Iris pigment epithelial cell (primary cell): ENCODE measurements around the gene MICU2.
A peak's percentile ranks its signal among the peaks of the same experiment; 100 is the strongest.
"Not testable (repeated sequence)": the region's sequence is repeated elsewhere in the genome, so short reads cannot be mapped to it uniquely, and the experiment has no call there.

Source experiments
- DNase-seq: peaks from one replicate; pipeline ENCODE4 v3.0.0-alpha.2; 2011; ENCODE audit warnings: low read depth

The MICU2 gene

DNA sequence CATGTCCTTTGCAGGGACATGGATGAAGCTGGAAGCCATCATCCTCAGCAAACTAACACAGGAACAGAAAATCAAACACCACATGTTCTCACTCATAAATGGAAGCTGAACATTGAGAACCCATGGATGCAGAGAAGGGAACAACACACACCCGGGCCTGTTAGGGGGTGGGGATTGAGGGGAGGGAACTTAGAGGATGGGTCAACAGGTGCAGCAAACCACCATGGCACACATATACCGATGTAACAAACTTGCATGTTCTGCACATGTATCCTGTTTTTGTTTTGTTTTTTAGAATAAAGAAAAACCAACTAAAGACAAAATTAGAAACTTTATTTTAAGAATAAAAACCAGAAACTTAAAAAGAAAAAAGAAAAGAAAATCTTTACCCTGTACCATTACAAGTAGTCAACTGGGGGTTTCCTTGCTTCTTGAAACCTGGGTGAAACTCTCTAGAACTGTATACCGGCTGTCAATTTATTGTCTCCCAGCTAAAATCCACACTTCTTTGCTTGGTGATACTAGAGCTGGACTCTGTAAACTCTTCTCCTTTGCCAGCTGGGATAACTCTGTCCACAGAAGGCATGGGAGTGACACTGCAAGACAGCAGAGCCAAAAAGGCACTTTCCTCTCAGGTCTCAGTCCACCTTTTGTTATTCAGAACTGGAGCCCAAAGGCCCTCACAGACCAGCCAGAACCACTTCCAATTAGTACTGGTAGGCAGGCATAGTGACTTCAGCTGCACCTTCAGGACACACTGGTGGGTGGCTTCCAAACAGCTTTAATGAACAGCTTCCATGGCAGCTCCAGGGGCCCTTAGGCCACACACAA, 9.0 kb downstream of the MICU2 start:
- no peak for DNase-seq

DNA sequence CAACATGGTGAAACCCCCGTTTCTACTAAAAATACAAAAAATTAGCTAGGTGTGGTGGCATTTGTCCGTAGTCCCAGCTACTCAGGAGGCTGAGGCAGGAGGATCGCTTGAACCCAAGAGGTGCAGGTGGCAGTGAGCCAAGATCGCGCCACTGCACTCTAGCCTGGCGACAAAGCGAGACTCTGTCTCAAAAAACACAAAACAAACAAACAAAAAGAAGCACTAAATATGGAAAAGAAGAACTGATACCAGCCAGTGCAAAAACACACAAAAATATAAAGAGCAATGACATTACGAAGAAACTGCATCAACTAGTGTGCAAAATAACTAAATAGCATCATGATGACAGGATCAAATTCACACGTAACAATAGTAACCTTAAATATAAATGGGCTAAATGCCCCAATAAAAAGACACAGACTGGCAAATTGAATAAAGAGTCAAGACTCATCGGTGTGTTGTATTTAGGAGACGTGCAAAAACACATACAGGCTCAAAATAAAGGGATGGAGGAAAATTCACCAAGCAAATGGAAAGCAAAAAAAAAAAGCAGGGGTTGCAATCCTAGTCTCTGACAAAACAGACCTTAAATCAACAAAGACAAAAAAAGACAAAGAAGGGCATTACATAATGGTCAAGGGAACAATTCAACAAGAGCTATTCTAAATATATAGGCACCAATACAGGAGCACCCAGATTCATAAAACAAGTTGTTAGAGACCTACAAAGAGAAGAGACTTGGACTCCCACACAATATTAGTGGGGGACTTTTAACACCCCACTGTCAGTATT, 13.1 kb downstream of the MICU2 start:
- DNase-seq, result not testable (repeated sequence)

DNA sequence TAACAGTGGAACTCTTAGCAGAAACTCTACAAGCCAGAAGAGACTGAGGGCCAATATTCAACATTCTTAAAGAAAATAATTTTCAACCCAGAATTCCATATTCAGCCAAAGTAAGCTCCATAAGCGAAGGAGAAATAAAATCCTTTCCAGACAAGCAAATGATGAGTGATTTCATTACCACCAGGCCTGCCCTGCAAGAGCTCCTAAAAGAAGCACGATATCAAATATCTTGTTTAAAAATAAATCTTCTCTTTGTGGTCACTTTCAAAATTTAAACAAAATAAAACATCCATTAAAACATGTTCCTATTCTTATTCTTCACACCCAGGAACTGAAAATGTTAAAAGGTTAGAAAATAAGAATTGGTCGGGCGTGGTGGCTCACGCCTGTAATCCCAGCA, 13.7 kb downstream of the MICU2 start:
- DNase-seq, result no peak

DNA sequence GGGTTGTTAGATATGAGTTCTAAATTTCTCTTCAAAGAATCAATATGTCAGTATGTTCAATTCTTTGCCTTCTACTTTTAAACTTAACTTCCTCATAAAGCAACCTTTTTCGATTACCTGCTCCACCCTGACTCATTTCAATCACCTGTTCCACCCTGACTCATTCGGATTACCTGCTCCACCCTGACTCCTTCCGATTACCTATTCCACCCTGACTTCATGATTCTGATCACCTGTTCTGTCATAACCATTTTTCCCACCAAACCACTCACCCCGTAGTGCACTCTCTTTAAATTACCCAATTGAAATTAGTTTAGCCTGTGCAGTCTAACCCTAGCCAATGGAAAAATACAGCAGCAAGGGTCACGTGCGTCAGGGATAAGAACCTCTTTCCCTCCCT, 14.5 kb downstream of the MICU2 start:
- DNase-seq, result not testable (repeated sequence)

DNA sequence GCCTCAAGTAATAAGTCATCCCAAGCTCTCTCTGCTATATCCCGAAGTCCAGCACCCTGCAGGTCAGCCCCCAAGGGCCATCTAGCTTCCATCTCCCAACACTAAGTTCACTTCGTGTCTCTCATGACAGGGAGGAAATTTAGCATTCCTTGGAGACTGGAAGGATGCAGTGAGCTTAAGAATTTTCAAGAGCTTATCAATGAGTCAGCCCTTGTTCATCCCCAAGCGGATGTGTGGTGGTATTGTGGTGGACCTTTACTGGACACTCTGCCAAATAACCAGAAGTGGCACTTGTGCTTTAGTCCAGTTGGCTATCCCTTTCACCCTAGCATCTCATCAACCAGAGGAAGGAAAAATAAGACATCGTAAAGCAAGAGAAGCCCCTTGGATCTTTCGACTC, 15.6 kb downstream of the MICU2 start:
- peak; percentile 84 for DNase-seq

DNA sequence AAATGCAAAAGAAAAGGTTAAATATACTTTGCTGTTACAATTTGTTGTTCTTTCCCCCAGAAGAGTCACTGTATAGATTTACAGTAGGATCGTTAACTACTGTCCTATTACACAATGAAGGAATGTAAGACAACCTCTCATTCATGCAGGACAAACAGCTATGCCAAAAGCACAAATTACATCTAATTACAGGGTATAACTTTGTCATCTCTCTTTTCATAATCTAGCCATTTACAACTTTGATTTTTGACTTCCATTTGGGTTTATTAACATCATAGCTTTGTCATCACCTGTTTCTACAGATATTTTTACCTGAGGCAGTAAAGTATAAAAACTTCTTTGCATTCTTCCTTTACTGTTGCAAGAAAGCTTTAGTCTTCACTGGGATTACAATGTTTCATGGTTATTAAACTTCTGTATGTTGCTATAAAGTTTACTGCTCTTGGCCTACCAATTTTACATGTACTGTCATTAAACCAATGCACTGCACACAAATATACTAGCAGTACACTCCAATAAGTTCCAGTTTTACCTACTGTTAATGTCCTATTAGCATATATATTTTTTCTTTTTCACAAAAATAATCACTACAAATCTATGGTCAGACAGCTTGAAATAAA, 18.9 kb downstream of the MICU2 start:
- DNase-seq, result no peak

DNA sequence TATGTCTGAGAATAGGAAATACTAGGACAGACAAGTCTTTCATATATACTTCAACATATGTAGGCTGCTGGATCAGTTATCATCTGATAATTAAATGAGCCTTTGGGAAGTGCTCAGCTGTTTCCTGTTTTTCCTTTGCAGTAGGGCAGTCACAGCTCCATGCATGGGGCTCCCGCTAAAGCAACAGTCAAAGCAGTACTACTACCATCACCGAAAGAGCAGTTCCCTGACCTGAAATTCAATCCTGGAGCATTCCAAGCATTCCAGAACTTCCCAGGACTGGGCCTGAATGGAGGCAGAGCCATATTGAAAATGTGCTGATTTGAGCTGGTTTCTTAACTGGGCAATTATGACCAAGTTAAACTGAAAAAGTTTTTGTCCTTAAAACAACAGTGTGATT, 20.5 kb downstream of the MICU2 start:
- peak; percentile 67 for DNase-seq

DNA sequence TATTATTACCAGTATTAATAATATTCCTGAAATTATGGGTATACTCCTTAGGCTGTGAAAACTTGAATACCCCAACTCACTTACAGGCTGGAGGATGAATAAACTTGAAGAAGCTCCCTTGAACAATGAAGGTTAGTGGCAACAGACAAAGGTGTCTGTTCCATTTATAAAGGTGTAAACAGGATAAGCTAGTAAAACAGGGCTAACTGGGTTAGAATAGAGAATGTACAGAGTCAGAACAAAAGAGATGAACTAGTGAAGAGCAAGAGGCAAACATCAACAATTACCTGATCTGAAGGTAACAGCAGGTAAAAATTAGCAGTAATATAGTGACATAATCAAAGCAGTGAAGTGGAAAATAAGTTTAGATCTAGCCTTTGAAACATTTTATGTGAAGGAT, 23.2 kb downstream of the MICU2 start:
- no peak for DNase-seq

DNA sequence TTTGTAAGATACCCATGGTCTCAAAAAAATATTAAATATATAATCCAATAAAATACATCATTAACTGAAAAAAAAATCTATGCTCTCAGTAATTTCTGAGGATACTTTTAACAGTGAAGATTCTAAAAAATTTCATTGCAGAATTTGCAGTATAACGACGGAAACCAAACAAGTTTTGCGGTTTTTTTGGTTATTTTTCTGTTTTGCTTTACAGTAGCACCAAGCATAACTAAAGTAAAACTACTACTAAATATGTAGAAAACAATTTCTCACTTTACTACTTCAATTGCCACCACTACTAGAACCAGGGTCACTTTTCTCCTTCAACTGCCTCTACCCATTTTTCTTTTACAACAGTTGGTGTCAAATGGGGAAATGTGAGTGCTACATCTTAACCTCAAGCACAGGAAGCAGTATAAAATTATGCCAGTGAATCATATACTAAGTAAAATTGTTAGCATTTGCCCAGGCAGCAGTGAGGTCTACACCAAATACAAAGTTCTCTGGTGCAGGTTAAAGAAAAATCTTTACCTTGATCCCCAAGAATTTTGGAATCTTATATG, 24.1 kb downstream of the MICU2 start:
- DNase-seq, result no peak

DNA sequence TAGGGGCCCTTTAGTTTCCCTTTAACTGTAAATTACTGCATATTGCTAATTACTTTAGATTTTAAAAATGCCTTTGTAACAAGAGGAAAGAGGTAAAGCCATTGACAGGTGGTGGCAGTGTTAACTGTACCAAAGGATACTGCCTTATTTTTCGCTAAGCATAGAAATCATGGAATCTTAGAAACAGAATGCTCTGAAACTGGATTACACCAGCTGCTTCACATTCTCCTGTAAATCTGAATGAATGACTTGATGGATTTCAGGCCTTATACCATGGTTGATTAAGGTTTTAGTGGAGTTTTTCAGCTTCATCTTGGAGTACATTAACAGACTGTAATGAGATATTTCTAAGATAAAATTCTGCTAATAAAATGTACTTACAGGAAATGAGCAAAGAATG, 25.2 kb downstream of the MICU2 start:
- DNase-seq, result no peak

DNA sequence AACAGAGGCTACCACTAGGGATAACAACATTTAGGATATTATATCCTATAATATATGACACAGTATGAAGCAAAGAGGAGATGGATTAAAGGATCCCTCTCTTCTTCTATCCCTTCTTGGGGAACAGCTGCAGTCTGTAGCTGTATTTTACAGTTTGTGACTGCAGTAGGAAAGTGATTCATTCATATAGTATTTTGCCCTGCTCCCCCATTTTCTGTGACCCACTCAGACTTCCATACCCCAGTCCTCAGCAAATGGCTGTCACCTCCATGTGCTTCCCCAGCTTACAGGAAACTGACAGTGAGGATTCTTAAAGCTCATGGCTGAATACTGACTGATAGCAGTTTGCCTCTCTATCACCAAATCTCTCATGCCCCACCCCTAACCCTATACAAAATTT, 27.5 kb downstream of the MICU2 start:
- peak; percentile 28 for DNase-seq

DNA sequence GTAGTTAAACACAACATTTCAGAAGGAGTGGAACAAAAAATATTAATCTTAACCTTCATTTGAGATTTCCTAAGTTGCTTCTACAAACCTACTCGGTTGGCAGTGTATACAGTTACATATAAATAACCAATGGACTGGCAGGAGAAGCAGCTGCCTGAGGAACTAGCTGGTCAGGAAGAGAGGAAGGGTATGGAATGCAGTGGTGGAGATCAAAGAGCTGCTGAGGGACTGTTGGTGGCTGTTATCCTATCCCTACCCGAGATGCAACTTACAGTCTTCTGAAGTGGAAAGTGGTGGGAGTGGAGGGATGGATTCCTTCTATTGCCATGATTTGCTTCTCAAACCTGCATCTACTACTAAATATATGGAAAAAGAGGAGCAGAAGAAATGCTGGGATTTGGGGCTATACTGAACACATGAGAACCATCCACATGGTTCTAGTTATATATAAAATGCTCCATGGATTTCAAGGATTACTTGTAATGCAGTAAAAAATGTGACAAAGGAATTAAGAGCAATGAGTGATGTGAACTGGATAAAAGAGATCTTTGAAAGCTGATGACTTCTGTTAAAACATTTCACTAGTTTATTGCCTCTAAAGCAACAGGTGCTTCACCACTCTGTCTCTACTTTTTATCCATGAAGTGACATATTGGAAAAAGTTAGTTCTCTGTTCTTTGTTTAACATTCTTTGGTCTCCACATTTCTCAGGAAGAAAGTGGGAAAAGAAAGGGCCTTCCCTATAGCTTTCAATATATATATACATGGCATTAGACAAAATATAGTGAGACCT, 29.9 kb downstream of the MICU2 start:
- DNase-seq, result no peak

DNA sequence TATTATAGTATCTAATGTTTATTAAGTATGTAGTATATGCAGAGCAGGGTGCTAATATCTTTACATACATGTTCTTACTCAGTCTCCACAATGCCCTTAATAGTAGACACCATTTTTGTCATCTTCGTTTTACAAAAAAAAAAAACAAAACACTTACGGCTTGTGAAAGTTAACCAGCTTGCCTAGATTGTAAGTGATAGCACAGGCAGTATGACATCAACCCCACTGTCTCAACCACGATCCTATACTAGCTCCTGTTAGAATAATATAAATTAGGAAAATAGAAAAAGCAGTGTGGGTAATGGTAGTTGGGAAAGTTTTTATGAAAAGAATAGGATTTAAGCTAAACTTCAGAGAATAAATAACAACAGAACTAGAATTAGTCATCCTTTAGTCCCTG, 34.3 kb downstream of the MICU2 start:
- no peak for DNase-seq

DNA sequence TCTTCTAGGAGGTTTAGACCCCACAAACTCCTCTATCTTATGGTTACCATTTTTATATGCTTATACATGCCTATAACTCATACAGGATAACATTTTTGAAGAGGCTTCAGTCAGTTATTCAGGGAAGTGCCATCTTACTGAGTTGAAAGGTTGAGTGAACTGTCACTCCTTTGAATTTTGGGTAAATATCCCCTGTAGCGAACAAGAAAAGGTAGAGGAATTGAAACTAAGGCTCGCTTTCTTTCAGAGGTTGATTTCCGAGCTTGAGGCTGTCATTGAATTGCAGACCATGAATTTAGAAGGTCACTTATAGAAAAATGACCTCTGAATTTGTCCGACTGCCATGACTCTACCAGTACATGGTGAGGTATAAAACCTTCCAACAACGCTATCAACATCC, 35.1 kb downstream of the MICU2 start:
- no peak for DNase-seq

DNA sequence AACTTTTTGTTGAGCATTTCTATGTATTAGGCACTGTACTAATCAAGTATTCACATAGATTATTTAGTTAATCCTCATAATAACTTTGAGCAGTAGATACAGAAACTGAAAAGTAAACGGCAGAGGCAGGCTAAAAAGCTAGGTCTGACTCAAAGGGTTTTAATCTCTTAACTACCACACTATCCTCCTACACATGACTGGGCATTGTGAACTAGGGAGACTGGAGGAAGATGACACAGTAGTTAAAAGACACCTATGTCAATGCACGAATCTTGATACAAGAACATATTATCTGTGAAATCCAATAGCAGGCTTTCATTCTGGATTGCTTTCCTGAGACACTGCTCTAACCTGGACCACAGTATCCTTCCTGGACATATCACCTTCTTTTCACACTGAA, 36.3 kb downstream of the MICU2 start:
- DNase-seq, result peak; percentile 25

DNA sequence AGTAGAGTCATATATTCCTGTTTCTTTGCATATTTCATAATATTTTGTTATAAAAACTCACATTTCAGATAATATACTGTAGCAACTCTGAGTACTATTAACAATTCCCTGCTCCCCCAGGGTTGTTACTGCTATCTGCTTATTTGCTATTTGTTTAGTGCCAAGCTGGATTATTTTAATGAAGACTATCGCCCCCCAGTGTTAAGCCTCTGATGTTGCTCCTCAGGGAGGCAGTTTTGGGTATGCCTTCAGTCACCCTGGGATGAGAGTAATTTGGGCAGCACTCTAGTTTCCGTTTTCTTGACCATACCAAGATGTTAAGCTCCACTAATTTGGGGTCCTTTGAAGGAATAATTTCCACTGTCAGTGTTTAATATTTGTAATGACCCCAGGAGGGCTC, 46.0 kb downstream of the MICU2 start:
- DNase-seq, result peak; percentile 40

DNA sequence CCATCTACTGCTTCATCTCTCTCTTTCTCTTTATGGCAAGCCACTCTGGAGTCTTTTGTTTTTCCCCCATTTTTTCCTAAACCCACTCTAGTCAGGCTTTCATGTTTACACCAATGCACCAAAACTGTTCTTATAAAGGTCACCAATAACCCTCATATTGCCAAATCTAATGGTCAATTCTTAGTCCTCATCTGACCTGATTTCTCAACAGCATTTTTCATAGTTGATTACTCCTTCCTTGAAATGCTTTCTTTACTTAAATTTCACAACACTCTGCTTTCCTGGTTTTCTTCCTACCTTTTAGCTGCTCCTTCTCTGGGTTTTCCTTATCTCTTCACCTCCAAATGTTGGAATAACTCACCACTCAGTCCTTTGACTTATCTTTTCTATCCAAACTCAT, 47.9 kb downstream of the MICU2 start:
- peak; percentile 42 for DNase-seq

DNA sequence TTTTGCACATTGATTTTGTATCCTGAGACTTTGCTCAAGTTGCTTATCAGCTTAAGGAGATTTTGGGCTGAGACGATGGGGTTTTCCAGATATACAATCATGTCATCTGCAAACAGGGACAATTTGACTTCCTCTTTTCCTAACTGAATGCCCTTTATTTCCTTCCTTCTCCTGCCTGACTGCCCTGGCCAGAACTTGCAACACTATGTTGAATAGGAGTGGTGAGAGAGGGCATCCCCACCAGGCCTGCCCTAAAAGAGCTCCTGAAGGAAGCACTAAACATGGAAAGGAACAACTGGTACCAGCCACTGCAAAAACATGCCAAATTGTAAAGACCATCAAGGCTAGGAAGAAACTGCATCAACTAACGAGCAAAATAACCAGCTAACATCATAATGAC, 50.7 kb downstream of the MICU2 start:
- not testable (repeated sequence) for DNase-seq

DNA sequence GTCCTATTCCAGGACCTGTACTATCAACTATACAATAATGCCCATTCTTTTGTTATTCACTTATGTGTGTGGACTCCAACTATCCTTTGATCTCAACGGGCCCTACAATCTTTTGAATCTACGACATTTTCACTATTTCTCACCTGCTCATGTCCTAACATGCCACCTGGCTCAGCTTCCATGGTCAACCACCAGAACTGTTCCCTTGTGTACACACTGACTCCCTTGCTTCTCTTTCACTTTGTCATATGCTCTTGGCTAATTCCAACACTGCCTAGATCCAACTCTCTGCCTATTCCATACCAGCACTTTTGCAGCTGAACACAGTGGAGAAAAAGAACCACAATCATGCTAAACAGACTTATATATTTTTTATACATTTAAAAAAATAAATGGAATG, 53.1 kb downstream of the MICU2 start:
- DNase-seq, result no peak

DNA sequence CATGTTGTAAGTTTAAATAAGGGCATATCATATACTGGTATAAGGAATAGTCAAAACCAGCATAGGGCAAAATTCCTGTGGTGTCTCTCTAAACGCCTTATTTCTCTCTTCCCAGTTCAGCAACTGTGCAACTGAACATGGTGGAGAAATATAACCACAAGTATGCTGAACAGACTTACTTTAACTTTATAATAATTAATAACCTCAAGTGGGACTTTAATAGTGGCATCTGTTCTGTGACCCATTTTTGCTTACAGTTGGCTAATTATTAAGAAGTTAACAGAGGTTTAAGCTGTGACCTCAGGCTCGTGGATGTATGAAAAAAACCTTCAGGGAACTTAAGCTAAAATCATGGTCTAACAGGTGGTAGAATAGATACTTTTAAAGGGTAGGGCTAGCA, 54.3 kb downstream of the MICU2 start:
- peak; percentile 44 for DNase-seq

DNA sequence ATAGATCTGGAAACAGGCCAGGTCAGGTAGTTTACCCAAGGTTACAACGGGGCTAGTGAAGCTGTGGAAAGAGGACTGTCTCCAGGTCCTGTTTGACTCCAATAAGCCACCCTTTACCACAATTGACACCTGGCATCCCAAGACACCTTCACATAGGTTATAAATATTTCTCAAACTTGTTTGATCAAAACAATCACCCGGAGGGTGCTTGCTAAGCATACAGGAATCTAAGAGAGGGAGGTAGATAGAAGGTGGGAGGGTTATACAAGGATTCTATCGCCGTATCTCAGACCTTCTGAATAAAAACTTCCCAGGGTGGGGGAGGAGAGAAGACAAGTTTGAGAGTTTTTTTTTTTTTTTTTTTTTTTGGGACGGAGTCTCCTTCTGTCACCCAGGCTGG, 55.4 kb downstream of the MICU2 start:
- no peak for DNase-seq

DNA sequence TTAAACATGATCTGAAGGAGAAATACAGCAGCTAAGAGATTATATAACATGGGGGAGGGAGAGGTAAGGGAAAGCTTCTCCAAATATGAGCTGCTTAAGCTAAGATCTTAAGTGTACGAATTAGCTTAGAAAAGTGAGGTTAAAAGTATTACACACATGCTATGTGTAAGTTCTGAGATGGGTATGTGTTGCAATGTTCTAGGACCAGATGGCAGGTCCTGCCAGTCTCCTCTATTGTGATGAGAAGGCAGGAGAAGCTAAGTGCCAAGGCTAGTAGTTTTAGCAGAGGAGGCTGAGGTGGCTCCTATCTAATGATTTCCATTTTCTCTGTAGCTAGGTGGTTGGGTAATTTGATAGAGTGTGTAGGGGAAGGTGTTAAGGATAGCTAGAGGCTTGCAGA, 57.6 kb downstream of the MICU2 start:
- DNase-seq, result peak; percentile 59
